ENCODE results near the gene RBM33. TPM values are rescaled to one million over a fixed set of nuclear protein-coding genes. Genes with fewer than 3 reads are reported as not detected.
"Not testable (repeated sequence)": the region's sequence is repeated elsewhere in the genome, so short reads cannot be mapped to it uniquely, and the experiment has no call there.

Gene RBM33
- total RNA-seq, 2 experiments from 2014 or later: 82.7 to 84.8 TPM

DNA sequence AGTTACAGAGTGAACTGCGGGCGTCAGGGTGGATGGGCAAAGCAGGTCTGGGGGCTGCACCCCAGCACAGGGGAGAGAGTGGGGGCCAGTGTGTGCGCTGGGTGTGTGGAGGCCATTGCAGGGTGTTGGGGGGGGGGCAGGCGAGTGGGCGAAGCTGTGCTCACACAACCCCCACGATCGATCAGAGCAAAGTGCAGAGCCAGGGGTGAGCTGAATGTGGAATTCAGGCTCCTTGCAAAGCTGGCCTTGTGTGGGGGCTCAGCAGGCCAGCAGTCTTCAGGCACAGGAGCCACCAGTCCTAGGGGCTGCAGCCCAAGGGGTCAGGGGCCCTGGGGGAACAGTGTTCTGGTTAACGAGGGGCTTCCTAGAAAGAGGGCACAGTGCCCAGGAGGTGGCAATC is 168.7 kb downstream of the RBM33 start:
- Mint-ChIP-seq H3K9me3 (no peaks in the 10 kb centered on the region), H3K27me3 (peaks cover 56% of the 10 kb centered on the region), H3K4me1 (peaks cover 11% of the 10 kb centered on the region), H3K36me3 (ENCODE audit: low read depth) (no peaks in the 10 kb centered on the region), H3K4me3 (no peak overlapping the region), H3K27ac (no peak overlapping the region)
- ChIA-PET CTCF (no interaction called here), POLR2A (no interaction called here)
- no peak for DNase-seq

DNA sequence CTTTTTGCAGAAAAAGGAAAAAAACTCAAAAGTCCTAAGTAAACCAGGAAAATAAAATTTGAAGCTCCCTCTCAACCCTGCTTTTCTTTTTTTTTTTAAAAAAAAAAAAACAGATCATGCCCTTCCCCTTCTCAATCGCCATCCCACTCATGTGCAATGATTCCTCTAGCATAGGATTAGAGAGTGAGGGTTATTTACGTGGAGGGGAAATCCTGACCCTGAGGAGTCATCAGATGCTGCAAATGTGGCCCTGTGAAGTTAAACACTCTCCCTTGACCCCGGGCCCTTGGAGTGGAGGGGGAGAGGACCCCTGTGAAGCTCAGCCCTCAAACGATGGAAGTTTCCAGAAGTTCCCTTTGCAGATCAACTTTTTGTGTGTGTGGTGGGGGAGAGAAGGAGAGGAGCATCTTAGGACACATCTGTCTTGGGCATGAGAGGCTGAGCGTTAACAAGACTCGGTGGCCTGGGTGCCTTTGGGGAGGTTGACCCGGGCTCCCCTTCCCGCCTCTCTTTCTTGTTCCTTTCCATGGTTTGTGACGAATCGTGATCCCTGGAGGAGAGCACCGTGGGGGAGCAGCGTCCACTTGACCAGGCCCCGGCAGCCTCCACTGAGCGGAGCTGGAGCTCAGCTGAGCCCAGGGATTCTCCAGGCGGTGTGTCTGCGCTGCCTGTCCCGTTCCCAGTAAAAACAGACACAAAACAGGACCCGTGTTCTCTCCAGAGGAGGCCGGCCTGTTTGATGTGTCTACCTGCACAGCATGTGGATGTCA is 169.3 kb downstream of the RBM33 start:
- Mint-ChIP-seq H3K4me1 (peaks cover 11% of the 10 kb centered on the region), H3K4me3 (no peak overlapping the region), H3K36me3 (ENCODE audit: low read depth) (no peaks in the 10 kb centered on the region), H3K27ac (no peak overlapping the region), H3K27me3 (peaks cover 55% of the 10 kb centered on the region), H3K9me3 (no peaks in the 10 kb centered on the region)
- DNase-seq: no peak
- CTCF ChIA-PET: no interaction called here
- POLR2A ChIA-PET: no interaction called here

DNA sequence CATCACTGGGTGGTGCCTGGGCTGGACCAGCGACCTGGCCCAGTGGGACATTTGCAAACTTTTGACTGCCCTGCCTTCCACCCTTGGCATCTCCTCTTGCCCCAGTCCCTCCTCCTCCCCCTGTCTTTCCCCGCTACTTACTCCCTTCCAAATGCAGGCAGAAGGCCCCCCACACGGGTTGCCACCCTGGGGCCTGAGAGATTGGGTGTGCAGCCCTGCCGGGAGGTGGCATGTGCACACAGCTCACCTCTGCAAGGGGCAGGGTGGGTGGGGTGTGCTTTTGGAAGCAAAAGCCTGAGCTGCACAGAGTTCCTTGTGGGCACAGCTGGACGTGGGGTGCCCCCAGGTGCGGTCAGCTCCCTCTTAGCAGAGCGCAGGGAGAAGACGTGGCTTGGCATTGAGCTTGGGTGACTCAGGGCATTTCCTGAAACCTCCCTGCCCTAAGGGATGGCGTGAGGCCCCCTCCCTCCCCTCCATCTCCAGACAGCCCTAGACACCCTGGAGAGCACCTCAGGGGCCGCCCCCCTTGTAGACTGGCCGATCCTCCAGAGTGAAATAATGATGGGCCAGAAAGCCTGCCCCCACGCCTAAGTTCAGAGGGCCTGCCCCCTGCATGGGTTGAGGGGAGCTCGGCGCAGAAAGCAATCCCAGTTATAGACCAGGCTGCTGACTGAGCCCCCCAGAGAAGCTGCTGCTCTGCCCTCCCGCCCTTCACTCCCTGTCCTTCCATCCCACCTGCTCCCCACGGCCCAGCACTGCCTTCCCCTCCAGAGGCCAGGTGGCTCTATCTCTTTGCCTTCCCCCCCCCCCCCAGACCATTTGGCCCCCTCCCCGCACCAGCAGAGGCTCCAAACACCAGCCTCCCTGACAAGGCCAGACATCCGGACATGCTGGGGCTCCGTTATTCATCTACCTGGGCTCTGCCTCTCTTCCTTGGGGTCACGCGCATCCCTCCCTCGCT is 170.1 kb downstream of the RBM33 start:
- Mint-ChIP-seq H3K9me3 (no peaks in the 10 kb centered on the region), H3K27ac (no peak overlapping the region), H3K4me1 (peaks cover 11% of the 10 kb centered on the region), H3K4me3 (no peak overlapping the region), H3K36me3 (ENCODE audit: low read depth) (no peaks in the 10 kb centered on the region), H3K27me3 (peaks cover 48% of the 10 kb centered on the region)
- ChIA-PET POLR2A (no interaction called here), CTCF (interaction anchor here (1.0 kb wide), 1 partner anchor 49 kb away, joined by 3 read pairs; no protein-coding TSS in a partner anchor)
- no peak for DNase-seq

DNA sequence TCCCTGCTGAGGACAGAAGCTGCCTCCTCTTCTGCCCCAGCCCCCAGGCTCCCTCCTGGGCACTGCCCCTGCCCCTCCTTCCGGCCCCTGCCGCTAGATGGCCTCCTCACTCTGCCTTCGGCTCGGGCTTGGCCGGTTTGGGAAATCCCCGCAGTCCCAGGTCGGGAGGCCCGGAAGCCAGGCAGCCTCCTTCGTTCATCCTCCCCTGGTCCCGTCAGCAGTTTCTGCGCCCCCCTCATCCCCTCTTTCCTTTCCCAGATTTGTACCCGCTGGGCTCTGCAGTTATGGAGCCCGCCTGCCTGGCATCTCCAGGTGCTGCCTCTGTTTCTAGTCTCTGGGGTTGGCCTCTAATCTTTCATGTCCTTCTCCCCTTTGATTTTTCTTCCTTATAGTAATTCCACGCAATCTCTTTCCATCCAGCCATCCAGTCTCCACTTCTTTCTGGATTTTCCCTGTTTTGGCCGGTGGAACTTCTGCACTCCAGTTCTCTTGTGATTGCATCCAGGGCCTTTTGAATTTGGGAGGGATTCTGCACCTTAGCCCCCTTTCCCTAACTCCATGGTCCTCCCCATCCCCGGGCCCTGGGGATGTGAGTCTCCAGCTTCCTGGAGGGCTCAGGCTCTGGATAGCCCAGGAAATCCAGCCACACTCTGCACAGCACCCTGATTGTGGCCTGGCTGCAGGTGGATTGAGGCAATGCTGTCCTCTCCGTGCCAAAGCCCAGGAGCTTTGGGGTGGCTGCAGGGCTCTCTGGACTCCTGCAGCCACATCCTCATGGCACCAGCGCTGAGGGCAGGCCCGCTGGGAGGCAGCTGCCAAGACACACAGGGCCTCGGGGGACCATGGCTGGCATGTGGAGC is 171.1 kb downstream of the RBM33 start:
- H3K4me3 Mint-ChIP-seq: no peak overlapping the region
- H3K9me3 Mint-ChIP-seq: no peaks in the 10 kb centered on the region
- H3K27ac Mint-ChIP-seq: peak overlapping the region; percentile 9
- CTCF ChIA-PET: interaction anchor here (0.6 to 1.0 kb wide), 2 partner anchors 48 to 50 kb away, joined by 3 read pairs; no protein-coding TSS in a partner anchor
- peak; percentile 65 for DNase-seq
- H3K4me1 Mint-ChIP-seq: peaks cover 11% of the 10 kb centered on the region
- peaks cover 44% of the 10 kb centered on the region for H3K27me3 Mint-ChIP-seq
- POLR2A ChIA-PET: no interaction called here
- no peaks in the 10 kb centered on the region for H3K36me3 Mint-ChIP-seq (ENCODE audit: low read depth)

DNA sequence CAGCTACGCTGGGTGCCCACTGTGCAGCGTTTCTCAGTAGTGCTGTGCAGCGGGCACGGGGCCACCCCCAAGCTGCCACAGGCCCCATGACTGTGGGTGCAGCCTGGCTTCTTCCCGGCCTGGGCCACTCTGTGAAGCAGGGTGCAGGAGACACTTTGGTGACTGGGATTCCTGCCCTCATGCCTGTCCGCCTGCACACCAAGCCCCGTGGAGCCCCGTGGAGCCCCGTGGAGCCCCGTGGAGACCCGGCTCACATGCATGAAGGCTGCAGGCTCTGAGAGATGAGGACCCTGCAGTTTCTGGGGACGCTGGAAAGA is 171.7 kb downstream of the RBM33 start:
- H3K4me3 Mint-ChIP-seq: no peak overlapping the region
- peaks cover 38% of the 10 kb centered on the region for H3K27me3 Mint-ChIP-seq
- no peaks in the 10 kb centered on the region for H3K36me3 Mint-ChIP-seq (ENCODE audit: low read depth)
- no peaks in the 10 kb centered on the region for H3K9me3 Mint-ChIP-seq
- ChIA-PET POLR2A (no interaction called here), CTCF (interaction anchor here (0.6 kb wide), 1 partner anchor 47 kb away, joined by 3 read pairs; no protein-coding TSS in a partner anchor)
- no peak for DNase-seq
- no peak overlapping the region for H3K27ac Mint-ChIP-seq
- peaks cover 11% of the 10 kb centered on the region for H3K4me1 Mint-ChIP-seq

DNA sequence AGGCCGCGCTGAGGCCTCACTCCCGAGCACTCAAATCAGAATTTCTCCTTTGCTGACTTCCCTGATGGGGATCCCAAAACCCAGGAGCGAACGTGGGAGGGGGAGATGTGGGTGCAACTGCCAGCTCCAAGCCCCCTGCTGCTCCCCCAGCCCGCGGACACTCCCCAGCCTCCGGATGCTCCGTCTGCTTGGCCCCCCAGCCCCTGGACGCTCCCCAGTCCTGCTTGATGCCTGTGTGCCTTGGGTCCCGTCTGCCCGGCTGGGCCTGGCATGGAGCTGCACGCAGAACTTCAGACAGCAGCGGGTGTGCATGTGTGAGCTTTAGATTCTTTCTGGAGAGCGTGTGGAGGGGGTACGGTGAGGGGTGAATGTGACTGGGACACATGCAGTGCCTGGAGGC is 172.5 kb downstream of the RBM33 start:
- POLR2A ChIA-PET: no interaction called here
- Mint-ChIP-seq H3K27me3 (peaks cover 29% of the 10 kb centered on the region), H3K36me3 (ENCODE audit: low read depth) (no peaks in the 10 kb centered on the region), H3K9me3 (no peaks in the 10 kb centered on the region), H3K4me1 (peaks cover 7% of the 10 kb centered on the region), H3K27ac (no peak overlapping the region), H3K4me3 (no peak overlapping the region)
- CTCF ChIA-PET: interaction anchor here (0.5 kb wide), 1 partner anchor 179 kb away, joined by 3 read pairs; no protein-coding TSS in a partner anchor
- no peak for DNase-seq

DNA sequence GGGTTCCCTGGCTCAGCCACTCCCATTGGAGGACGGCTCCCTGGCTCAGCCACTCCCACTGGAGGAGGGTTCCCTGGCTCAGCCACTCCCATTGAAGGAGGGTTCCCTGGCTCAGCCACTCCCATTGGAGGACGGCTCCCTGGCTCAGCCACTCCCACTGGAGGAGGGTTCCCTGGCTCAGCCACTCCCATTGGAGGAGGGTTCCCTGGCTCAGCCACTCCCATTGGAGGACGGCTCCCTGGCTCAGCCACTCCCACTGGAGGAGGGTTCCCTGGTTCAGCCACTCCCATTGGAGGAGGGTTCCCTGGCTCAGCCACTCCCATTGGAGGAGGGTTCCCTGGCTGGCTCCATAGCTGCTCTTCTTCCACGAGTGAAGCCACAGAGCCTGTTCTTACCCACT is 173.1 kb downstream of the RBM33 start:
- CTCF ChIA-PET: interaction anchor here (0.5 kb wide), 1 partner anchor 179 kb away, joined by 3 read pairs; no protein-coding TSS in a partner anchor
- peaks cover 24% of the 10 kb centered on the region for H3K27me3 Mint-ChIP-seq
- POLR2A ChIA-PET; H3K27ac Mint-ChIP-seq; DNase-seq; H3K36me3 Mint-ChIP-seq (ENCODE audit: low read depth); H3K4me3 Mint-ChIP-seq; H3K9me3 Mint-ChIP-seq; H3K4me1 Mint-ChIP-seq: not testable (repeated sequence)

DNA sequence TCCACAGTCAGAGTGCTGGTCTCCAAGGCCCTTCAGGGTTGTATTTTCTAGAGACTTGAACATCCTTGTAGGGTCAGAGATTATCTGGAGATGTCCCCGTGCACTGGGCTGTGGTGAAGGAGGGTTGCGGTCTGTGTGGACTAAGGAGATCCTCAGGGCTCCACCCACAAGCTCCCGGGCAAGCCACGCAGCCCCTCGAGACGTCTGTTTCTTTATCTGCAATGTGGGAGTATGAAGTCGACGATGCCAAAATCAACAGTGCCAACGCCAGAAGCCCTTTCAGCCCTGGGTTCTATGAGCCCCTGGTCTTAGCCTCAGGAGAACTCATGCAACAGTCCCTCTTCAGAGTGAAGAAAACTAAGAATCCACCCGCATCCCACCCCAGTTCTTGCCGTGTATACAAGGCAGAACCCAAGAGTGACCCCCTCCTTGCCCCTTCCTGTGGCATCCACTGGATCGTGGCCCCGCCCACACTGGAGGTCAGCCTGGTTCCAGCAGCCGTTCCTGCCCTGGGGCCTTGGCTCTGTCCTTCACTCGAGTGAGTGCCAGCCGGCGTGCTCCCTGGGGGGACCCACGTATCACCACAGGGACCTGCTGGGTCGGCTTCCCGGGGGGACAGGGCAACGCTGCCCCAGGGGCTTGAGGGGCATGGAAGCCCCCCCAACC is 173.8 kb downstream of the RBM33 start:
- DNase-seq: no peak
- Mint-ChIP-seq H3K27me3 (peaks cover 16% of the 10 kb centered on the region), H3K36me3 (ENCODE audit: low read depth) (no peaks in the 10 kb centered on the region), H3K4me3 (no peak overlapping the region), H3K9me3 (no peaks in the 10 kb centered on the region), H3K27ac (no peak overlapping the region), H3K4me1 (peaks cover 4% of the 10 kb centered on the region)
- POLR2A ChIA-PET: no interaction called here
- CTCF ChIA-PET: no interaction called here

DNA sequence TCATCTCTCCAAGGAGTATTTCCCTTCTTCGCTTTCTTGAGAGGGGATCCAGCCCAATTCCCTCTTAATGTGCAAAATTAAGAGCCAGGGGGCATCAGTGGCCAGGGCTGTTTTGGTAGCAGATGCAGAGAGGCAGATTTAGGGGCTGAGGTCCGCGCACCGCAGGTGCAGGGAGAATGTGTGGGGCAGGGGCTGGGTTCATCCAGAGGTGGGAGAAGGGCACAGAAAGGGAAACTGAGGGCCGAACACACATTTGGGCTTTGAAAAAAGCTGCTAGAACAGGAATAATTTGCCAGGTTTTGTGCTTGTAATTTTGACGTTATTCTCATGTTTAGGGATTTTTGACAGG is 174.3 kb downstream of the RBM33 start:
- Mint-ChIP-seq H3K9me3 (no peaks in the 10 kb centered on the region), H3K4me1 (peaks cover 4% of the 10 kb centered on the region), H3K4me3 (no peak overlapping the region), H3K27me3 (peaks cover 11% of the 10 kb centered on the region), H3K27ac (no peak overlapping the region), H3K36me3 (ENCODE audit: low read depth) (no peaks in the 10 kb centered on the region)
- ChIA-PET CTCF (no interaction called here), POLR2A (no interaction called here)
- no peak for DNase-seq

DNA sequence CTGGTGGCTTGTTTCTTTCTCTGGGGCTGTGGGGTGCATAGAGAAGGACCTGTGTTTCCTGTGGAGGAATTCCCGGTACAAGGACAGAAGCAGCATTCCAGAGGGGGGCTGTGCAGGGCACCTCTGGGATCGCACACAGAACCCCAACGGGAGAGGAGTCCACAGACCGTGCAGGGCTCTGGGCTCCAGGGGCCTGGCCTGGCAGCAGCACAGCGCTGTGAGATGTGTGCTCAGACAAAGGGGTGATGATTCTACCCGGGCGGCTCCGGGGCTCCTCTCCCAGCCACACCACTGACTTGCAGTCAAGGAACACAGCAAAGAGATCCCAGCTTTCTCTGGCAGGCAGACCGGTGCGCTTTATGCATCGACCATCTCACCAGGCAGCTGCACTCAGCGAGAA is 174.7 kb downstream of the RBM33 start:
- Mint-ChIP-seq H3K9me3 (no peaks in the 10 kb centered on the region), H3K27ac (no peak overlapping the region), H3K4me3 (no peak overlapping the region), H3K4me1 (peaks cover 4% of the 10 kb centered on the region), H3K27me3 (peaks cover 8% of the 10 kb centered on the region), H3K36me3 (ENCODE audit: low read depth) (no peaks in the 10 kb centered on the region)
- ChIA-PET POLR2A (no interaction called here), CTCF (no interaction called here)
- DNase-seq: no peak

DNA sequence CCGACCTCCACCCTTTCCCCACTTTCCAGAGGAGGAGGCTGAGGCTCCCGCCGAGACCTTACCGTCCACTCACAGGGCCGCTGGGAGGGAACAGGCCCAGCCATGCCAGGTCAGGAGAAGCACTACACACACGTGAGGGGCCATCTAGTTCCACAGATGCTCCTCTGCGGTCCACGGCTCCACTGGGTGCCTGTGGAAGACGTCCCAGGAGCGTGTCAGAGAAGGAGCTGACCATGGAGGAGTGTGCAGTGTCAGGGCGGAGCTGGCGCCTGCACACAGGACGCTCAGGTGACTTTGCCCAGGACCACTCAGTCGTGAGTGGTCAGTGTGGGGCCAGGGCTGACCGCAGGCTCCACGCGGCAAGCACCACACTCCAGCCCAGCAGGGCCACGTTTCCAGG is 175.8 kb downstream of the RBM33 start:
- no peak overlapping the region for H3K27ac Mint-ChIP-seq
- peaks cover 4% of the 10 kb centered on the region for H3K4me1 Mint-ChIP-seq
- H3K27me3 Mint-ChIP-seq: peaks cover 6% of the 10 kb centered on the region
- no peak for DNase-seq
- ChIA-PET CTCF (no interaction called here), POLR2A (no interaction called here)
- H3K9me3 Mint-ChIP-seq: no peaks in the 10 kb centered on the region
- H3K36me3 Mint-ChIP-seq (ENCODE audit: low read depth): no peaks in the 10 kb centered on the region
- H3K4me3 Mint-ChIP-seq: no peak overlapping the region

DNA sequence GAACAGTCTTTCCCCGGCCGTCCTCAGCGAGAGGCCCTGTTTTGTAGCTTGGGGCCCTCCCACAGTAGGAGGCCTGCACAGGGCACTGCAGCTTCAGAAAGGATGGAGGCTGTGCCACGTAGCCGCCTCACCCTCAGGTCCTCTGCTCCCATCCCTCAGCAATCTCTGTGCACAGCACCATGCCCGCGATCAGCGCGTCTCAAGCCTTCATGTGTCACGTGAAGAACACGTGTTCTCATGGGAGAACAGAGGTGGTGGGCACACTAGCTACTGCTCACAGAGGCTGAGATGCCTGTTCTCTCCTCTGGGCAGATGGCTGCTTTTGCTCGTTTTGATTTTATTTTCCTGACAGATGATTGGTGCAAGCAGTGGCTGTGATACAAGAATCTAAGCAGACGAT is 176.3 kb downstream of the RBM33 start:
- H3K27ac Mint-ChIP-seq: no peak overlapping the region
- H3K27me3 Mint-ChIP-seq: peaks cover under 1% of the 10 kb centered on the region
- DNase-seq: no peak
- H3K4me1 Mint-ChIP-seq: no peaks in the 10 kb centered on the region
- H3K4me3 Mint-ChIP-seq: no peak overlapping the region
- no peaks in the 10 kb centered on the region for H3K9me3 Mint-ChIP-seq
- ChIA-PET POLR2A (interaction anchor here (0.7 kb wide), 1 partner anchor 894 kb away, joined by 4 read pairs; no protein-coding TSS in a partner anchor), CTCF (no interaction called here)
- H3K36me3 Mint-ChIP-seq (ENCODE audit: low read depth): no peaks in the 10 kb centered on the region

Measured in activated CD4-positive, alpha-beta T cell treated with anti-CD3 and anti-CD28 coated beads, Interleukin-2, amount 10 ng/mL, durations not matched to agents 7 days and 5 days (primary cell).